Measurements from ENCODE around the gene PRMT1. TPM values are rescaled to one million over a fixed set of nuclear protein-coding genes. Genes with fewer than 3 reads are reported as not detected.

The PRMT1 gene
- total and polyA plus RNA-seq, 9 of the 15 experiments (the other 6 are each of a cell fraction or from before 2014, with no cell fraction given): 13.3 to 464 (median 326) TPM

GRCh38 chr19:49676136-49676783 is 811 bp upstream of the PRMT1 start (continued):
- TF ChIP-seq ZNF124 (CRISPR knock-in tag; IDR thresholded peaks at IDR 0.05) (no peak), ILF3 (IDR thresholded peaks at IDR 0.05; ENCODE audit: borderline replicate concordance) (no peak), MYC (IDR thresholded peaks at IDR 0.05; ENCODE audit: low read depth, low read length) (peak; percentile 29; the same call in 1 of the 2 replicates), MYC (CRISPR knock-in tag; IDR thresholded peaks at IDR 0.05; ENCODE audit: borderline replicate concordance, low read depth) (0 out of 2 replicates have a peak, but pooled peaks have one; percentile 41), FOSL1 (tag; conservative IDR thresholded peaks at IDR 0.05) (peak; percentile 81), XRCC4 (IDR thresholded peaks at IDR 0.05; ENCODE audit: extremely low read depth, insufficient read depth, insufficient read length) (no peak), ZNF584 (CRISPR knock-in tag; IDR thresholded peaks at IDR 0.05; ENCODE audit: low read depth) (no peak), FIP1L1 (IDR thresholded peaks at IDR 0.05; ENCODE audit: low read depth, low read length, poor library complexity, severe bottlenecking) (no peak), ZFP36 (IDR thresholded peaks at IDR 0.05; ENCODE audit: low read depth, low read length, partially characterized antibody) (peak; percentile 100), BRF2 (IDR thresholded peaks at IDR 0.05; ENCODE audit: borderline replicate concordance, insufficient read depth, insufficient read length) (no peak), SNRNP70 (optimal IDR thresholded peaks at IDR 0.05; ENCODE audit: low read depth, low read length) (no peak), BHLHE40 (IDR thresholded peaks at IDR 0.05; ENCODE audit: low read length) (peak; percentile 94), ZNF766 (CRISPR knock-in tag; conservative IDR thresholded peaks at IDR 0.05) (no peak), TEAD1 (CRISPR knock-in tag; IDR thresholded peaks at IDR 0.05) (peak; percentile 8 to 59; a peak in 1 of 4 replicates), ZNF780A (CRISPR knock-in tag; IDR thresholded peaks at IDR 0.05) (no peak), CREB3L1 (IDR thresholded peaks at IDR 0.05; ENCODE audit: borderline replicate concordance, low read depth) (0 out of 2 replicates have a peak, but pooled peaks have one; percentile 13), RBFOX2 (IDR thresholded peaks at IDR 0.05; ENCODE audit: low read depth, low read length) (peak; percentile 53), ZSCAN29 (IDR thresholded peaks at IDR 0.05) (no peak), NONO (IDR thresholded peaks at IDR 0.05; ENCODE audit: low read depth in 2 of 2, low read length in 1 of 2) (peak in 1 of 2 experiments; percentile 99; a peak in 2 of 4 replicates), MBD2 (IDR thresholded peaks at IDR 0.05; ENCODE audit: borderline replicate concordance, low read depth) (peak; percentile 96), KAT7 (CRISPR knock-in tag; IDR thresholded peaks at IDR 0.05; ENCODE audit: borderline replicate concordance) (peak; percentile 86; the same call in 1 of the 2 replicates)
